ENCODE measurements around the gene CIDEB. TPM values are rescaled to one million over a fixed set of nuclear protein-coding genes. Genes with fewer than 3 reads are reported as not detected.

Gene CIDEB
- total RNA-seq, 1 experiment from 2014 or later, result not detected

DNA sequence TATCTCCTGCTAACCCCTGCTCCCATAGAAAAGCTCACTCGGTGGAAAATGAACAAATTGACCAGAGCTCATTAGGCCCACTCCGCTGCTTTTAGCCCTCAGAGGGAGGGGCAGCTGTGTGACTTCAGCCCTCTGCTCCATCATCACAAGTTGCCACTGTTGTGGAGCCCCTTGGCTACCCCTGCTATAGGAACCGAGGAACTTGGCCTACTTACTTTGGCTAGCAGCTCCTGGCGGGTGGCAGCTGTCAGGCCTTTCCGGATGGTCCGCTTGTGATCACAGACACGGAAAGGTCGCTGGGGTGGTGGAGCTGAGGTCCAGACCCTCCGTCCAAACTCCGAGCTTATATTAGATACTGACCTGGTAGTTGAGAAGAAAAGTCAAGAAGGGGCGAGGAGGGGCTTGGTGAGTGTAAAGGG is 612 bp downstream of the CIDEB start:
- H3K27ac ChIP-seq, result no peak overlapping the region
- H3K9me3 ChIP-seq (ENCODE audit: insufficient read depth, low read depth), result no peaks in the 10 kb centered on the region

DNA sequence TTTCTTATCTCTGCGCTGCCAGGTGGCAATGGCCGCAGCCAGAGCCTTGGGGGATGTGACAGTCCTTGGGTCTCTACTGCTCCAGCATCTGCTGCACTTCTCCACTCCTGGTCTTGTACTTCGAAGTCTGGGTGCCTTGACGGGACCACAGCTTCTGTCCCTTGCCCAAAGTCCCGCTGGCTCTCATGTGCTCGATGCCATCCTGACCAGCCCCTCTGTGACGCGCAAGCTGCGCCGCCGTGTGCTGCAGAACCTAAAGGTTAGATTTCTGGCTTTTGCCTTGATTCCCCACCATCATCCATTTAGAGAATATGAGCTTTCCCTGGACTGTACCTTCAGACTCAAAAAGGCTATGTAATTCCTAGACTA is 3.8 kb downstream of the CIDEB start:
- Histone ChIP-seq H3F3A (ENCODE audit: insufficient read depth, low read depth) (no peaks in the 10 kb centered on the region), H3K27me3 (ENCODE audit: insufficient read depth, low read depth) (no peaks in the 10 kb centered on the region), H2AFZ (no peak overlapping the region), H4K20me1 (ENCODE audit: insufficient read depth) (no peaks in the 10 kb centered on the region), H3K4me3 (no peak overlapping the region), H3K36me3 (ENCODE audit: low read depth) (no peaks in the 10 kb centered on the region; the same call in 1 of the 2 replicates), H3K79me2 (ENCODE audit: low read depth) (peaks cover 22% of the 10 kb centered on the region), H3K4me2 (no peak overlapping the region), H3K27ac (no peak overlapping the region), H3K9me2 (ENCODE audit: insufficient read depth) (no peaks in the 10 kb centered on the region), H3K9me3 (ENCODE audit: insufficient read depth, low read depth) (no peaks in the 10 kb centered on the region), H3K4me1 (replicated peaks; ENCODE audit: insufficient read depth) (peaks cover 9% of the 10 kb centered on the region; the same call in 1 of the 2 replicates)
- intact Hi-C loops (cut with micrococcal nuclease; ENCODE audit: unreplicated experiment), result no loop called here
- CTCF ChIA-PET, result no interaction called here
- POLR2A ChIA-PET (ENCODE audit: unreplicated experiment), result interaction anchor here (0.6 kb wide), 1 partner anchor 98 kb away, joined by 3 read pairs; no protein-coding TSS in a partner anchor
- no peak for DNase-seq
- no peak for TF ChIP-seq EZH2 (IDR thresholded peaks at IDR 0.05; ENCODE audit: low read depth)
- TF ChIP-seq, protein P1, sequence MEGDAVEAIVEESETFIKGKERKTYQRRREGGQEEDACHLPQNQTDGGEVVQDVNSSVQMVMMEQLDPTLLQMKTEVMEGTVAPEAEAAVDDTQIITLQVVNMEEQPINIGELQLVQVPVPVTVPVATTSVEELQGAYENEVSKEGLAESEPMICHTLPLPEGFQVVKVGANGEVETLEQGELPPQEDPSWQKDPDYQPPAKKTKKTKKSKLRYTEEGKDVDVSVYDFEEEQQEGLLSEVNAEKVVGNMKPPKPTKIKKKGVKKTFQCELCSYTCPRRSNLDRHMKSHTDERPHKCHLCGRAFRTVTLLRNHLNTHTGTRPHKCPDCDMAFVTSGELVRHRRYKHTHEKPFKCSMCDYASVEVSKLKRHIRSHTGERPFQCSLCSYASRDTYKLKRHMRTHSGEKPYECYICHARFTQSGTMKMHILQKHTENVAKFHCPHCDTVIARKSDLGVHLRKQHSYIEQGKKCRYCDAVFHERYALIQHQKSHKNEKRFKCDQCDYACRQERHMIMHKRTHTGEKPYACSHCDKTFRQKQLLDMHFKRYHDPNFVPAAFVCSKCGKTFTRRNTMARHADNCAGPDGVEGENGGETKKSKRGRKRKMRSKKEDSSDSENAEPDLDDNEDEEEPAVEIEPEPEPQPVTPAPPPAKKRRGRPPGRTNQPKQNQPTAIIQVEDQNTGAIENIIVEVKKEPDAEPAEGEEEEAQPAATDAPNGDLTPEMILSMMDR (conservative IDR thresholded peaks at IDR 0.05), result no peak
- BruUV-seq (replicated peaks), result no TSS peak

More for the DNA sequence above, 612 bp downstream of the CIDEB start:
- H3K4me3 ChIP-seq, result no peak overlapping the region
- H3F3A ChIP-seq (ENCODE audit: insufficient read depth, low read depth), result no peaks in the 10 kb centered on the region
- intact Hi-C loops (cut with micrococcal nuclease; ENCODE audit: unreplicated experiment), result no loop called here
- ChIA-PET CTCF (interaction anchor here (0.5 to 1.1 kb wide), 3 partner anchors 60 to 212 kb away, joined by 3 to 21 read pairs (median 4); no protein-coding TSS in a partner anchor), POLR2A (ENCODE audit: unreplicated experiment) (interaction anchor here (0.6 kb wide), 2 partner anchors 130 to 213 kb away, joined by 3 to 4 read pairs; partner anchors contain the start of gene PCK2)
- no peaks in the 10 kb centered on the region for H3K4me1 ChIP-seq (replicated peaks; ENCODE audit: insufficient read depth)
- no peaks in the 10 kb centered on the region for H4K20me1 ChIP-seq (ENCODE audit: insufficient read depth)
- H3K36me3 ChIP-seq (ENCODE audit: low read depth), result no peaks in the 10 kb centered on the region; the same call in 1 of the 2 replicates
- no peaks in the 10 kb centered on the region for H3K9me2 ChIP-seq (ENCODE audit: insufficient read depth)
- H3K79me2 ChIP-seq (ENCODE audit: low read depth), result no peaks in the 10 kb centered on the region
- H2AFZ ChIP-seq, result no peak overlapping the region
- no peaks in the 10 kb centered on the region for H3K27me3 ChIP-seq (ENCODE audit: insufficient read depth, low read depth)
- DNase-seq, result no peak
- no peak for TF ChIP-seq EZH2 (IDR thresholded peaks at IDR 0.05; ENCODE audit: low read depth)
- TF ChIP-seq, protein P1 (conservative IDR thresholded peaks at IDR 0.05), result no peak
- H3K4me2 ChIP-seq, result no peak overlapping the region
- no TSS peak for BruUV-seq (replicated peaks)

DNA sequence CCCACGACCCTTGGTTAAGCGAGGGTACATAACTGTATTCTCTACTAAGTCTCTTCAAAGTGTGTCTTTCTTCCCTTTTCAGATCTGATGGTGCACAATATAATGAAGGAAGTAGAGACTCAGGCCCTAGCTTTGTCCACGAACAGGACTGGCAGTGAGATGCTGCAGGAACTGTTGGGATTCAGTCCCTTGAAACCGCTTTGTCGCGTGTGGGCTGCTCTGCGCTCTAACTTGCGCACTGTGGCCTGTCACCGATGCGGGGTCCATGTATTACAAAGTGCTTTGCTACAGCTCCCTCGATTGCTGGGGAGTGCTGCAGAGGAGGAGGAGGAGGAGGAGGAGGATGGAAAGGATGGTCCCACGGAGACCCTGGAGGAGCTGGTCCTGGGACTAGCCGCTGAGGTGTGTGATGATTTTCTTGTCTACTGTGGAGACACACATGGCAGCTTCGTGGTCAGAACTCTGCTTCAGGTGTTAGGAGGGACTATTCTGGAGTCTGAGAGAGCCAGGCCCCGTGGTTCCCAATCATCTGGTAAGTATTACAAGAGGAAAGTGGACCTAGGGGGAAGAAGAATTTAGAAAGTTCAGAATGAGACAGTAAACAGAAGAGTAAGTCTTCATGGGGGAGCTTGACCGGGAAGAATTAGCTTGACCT is 7.3 kb downstream of the CIDEB start:
- BruUV-seq (replicated peaks), result no TSS peak
- POLR2A ChIA-PET (ENCODE audit: unreplicated experiment), result interaction anchor here (0.5 to 1.4 kb wide), 7 partner anchors 13 to 87 kb away, joined by 3 to 19 read pairs (median 3); partner anchors contain the start of genes CHMP4A, MDP1 and TINF2

More for the DNA sequence above, 7.3 kb downstream of the CIDEB start:
- Histone ChIP-seq H3K27ac (peak overlapping the region; percentile 53; the same call in 1 of the 2 replicates), H4K20me1 (ENCODE audit: insufficient read depth) (no peaks in the 10 kb centered on the region), H3K4me1 (replicated peaks; ENCODE audit: insufficient read depth) (peaks cover 16% of the 10 kb centered on the region), H3K4me2 (peak overlapping the region; percentile 92), H2AFZ (peak overlapping the region; percentile 96), H3K9me2 (ENCODE audit: insufficient read depth) (no peaks in the 10 kb centered on the region), H3K36me3 (ENCODE audit: low read depth) (no peaks in the 10 kb centered on the region; the same call in 1 of the 2 replicates), H3K27me3 (ENCODE audit: insufficient read depth, low read depth) (no peaks in the 10 kb centered on the region), H3K9me3 (ENCODE audit: insufficient read depth, low read depth) (no peaks in the 10 kb centered on the region), H3K79me2 (ENCODE audit: low read depth) (peaks cover 28% of the 10 kb centered on the region), H3K4me3 (peak overlapping the region; percentile 88), H3F3A (ENCODE audit: insufficient read depth, low read depth) (no peaks in the 10 kb centered on the region)
- DNase-seq, result no peak
- intact Hi-C loops (cut with micrococcal nuclease; ENCODE audit: unreplicated experiment), result no loop called here
- TF ChIP-seq, protein P1 (conservative IDR thresholded peaks at IDR 0.05), result no peak
- no peak for TF ChIP-seq EZH2 (IDR thresholded peaks at IDR 0.05; ENCODE audit: low read depth)
- CTCF ChIA-PET, result interaction anchor here (1.4 kb wide), 1 partner anchor 57 kb away, joined by 4 read pairs; no protein-coding TSS in a partner anchor

All from PC-9 (cell line).